PC-3 (cell line): ENCODE data around the gene SDK1. TPM values are rescaled to one million over a fixed set of nuclear protein-coding genes. Genes with fewer than 3 reads are reported as not detected.

Experiments used
- ATAC-seq: fragments of 200-7000 bp; cut with Tn5 transposase; 2 replicates; pipeline ENCODE4 v1.9.1; 2020; ENCODE audit warnings: mild to moderate bottlenecking, moderate library complexity
- BruUV-seq: library from RNA; stranded (reverse); fragments of 400-500 nt; replicated peaks from 2 replicates; lab custom pipeline; 2021; lab: Mats Ljungman, UMichigan
- CTCF ChIA-PET: fragments of 300-600 bp; sonication (Branson Sonifier 250); formaldehyde crosslinking; loops from one replicate; lab custom pipeline; 2022; ENCODE audit warnings: antibody characterized with exemption; lab: Charles Lee
- POLR2A ChIA-PET: fragments of 300-600 bp; sonication (Branson Sonifier 250); formaldehyde crosslinking; loops from one replicate; lab custom pipeline; 2022; ENCODE audit warnings: antibody characterized with exemption; ENCODE audit not compliant: unreplicated experiment; lab: Charles Lee
- DNase-seq: peaks from one replicate; pipeline ENCODE4 v3.0.0-alpha.2; 2015
- H2AFZ ChIP-seq: fragments of 300-600 bp; sonication (generic); 2 replicates; pipeline ENCODE4 v1.6.0; 2016; ENCODE audit warnings: antibody characterized with exemption, low read length
- H3F3A ChIP-seq: fragments of 300-600 bp; sonication (generic); one replicate; pipeline ENCODE4 v1.6.0; 2017; ENCODE audit warnings: antibody characterized with exemption, low read length, control low read depth, mild to moderate bottlenecking; ENCODE audit not compliant: unreplicated experiment
- H3K27ac ChIP-seq: fragments of 300-600 bp; sonication (generic); 2 replicates; pipeline ENCODE4 v1.5.1; 2016; ENCODE audit warnings: mild to moderate bottlenecking, low read length
- H3K27me3 ChIP-seq: fragments of 300-600 bp; sonication (generic); 2 replicates; pipeline ENCODE4 v1.6.1; 2016; ENCODE audit warnings: low read length, mixed read lengths
- H3K36me3 ChIP-seq: fragments of 300-600 bp; sonication (generic); 2 replicates; pipeline ENCODE4 v1.6.1; 2016; ENCODE audit warnings: low read depth, mixed run types, low read length, mixed read lengths
- H3K4me1 ChIP-seq: fragments of 300-600 bp; sonication (generic); 2 replicates; pipeline ENCODE4 v1.5.1; 2016; ENCODE audit warnings: low read length; ENCODE audit not compliant: insufficient read depth
- H3K4me2 ChIP-seq: fragments of 300-600 bp; sonication (generic); 2 replicates; pipeline ENCODE4 v1.6.0; 2016; ENCODE audit warnings: low read length
- H3K4me3 ChIP-seq: fragments of 300-600 bp; sonication (generic); 2 replicates; pipeline ENCODE4 v1.5.1; 2016; ENCODE audit warnings: mild to moderate bottlenecking, low read length, mixed read lengths
- H3K79me2 ChIP-seq: fragments of 300-600 bp; sonication (generic); 2 replicates; pipeline ENCODE4 v1.6.1; 2017; ENCODE audit warnings: low read length, mixed read lengths
- H3K9ac ChIP-seq: fragments of 300-600 bp; sonication (generic); 2 replicates; pipeline ENCODE4 v1.6.0; 2016; ENCODE audit warnings: mild to moderate bottlenecking, low read length
- H3K9me2 ChIP-seq: fragments of 300-600 bp; sonication (generic); replicated peaks from 2 replicates; pipeline ENCODE4 v1.6.1; 2016; ENCODE audit warnings: mixed run types, low read length, mixed read lengths
- H3K9me3 ChIP-seq: fragments of 300-600 bp; sonication (generic); 2 replicates; pipeline ENCODE4 v1.6.1; 2016; ENCODE audit warnings: low read length, mixed read lengths
- H4K20me1 ChIP-seq: fragments of 300-600 bp; sonication (generic); 2 replicates; pipeline ENCODE4 v1.6.1; 2016; ENCODE audit warnings: low read length, mixed read lengths
- CTCF ChIP-seq: fragments of 300-600 bp; sonication (generic); conservative IDR thresholded peaks from 2 replicates; pipeline ENCODE4 v1.5.1; 2017; ENCODE audit warnings: antibody characterized with exemption, low read depth, mild to moderate bottlenecking, low read length
- EZH2 ChIP-seq: fragments of 300-600 bp; sonication (generic); IDR thresholded peaks from one replicate; pipeline ENCODE4 v1.6.1; 2017; ENCODE audit warnings: antibody characterized with exemption, mild to moderate bottlenecking, low read length; ENCODE audit not compliant: unreplicated experiment
- EZH2phosphoT487 ChIP-seq: fragments of 300-600 bp; sonication (generic); IDR thresholded peaks from 2 replicates; pipeline ENCODE4 v1.6.1; 2018; ENCODE audit warnings: mild to moderate bottlenecking, antibody characterized with exemption, low read length, borderline replicate concordance
- intact Hi-C: fragments of 100-400 bp; cut with micrococcal nuclease; formaldehyde crosslinking; loops from 2 replicates; pipeline ENCODE4 v1.9.0; 2023
- total RNA-seq: library from RNA; depleted of rRNA; stranded (reverse); fragments of >200 nt; gene quantifications from 2 replicates; pipeline ENCODE4 v1.2.3, GENCODE V29; 2014

SDK1 gene
- total RNA-seq, 1 experiment from 2014 or later, result 2.8 TPM

GRCh38 chr7:4103352-4104091 is 802.5 kb downstream of the SDK1 start:
- POLR2A ChIA-PET, result no interaction called here
- peak; percentile 67 for DNase-seq

GRCh38 chr7:4107839-4108238 is 806.8 kb downstream of the SDK1 start:
- Histone ChIP-seq H3K4me1 (peaks cover 5% of the 10 kb centered on the region), H3K4me3 (no peak overlapping the region), H3K9ac (no peak overlapping the region), H3K27ac (no peak overlapping the region), H3K79me2 (no peaks in the 10 kb centered on the region), H3K27me3 (no peaks in the 10 kb centered on the region), H3K9me3 (no peaks in the 10 kb centered on the region), H3K36me3 (no peaks in the 10 kb centered on the region), H3K9me2 (no peaks in the 10 kb centered on the region), H3F3A (no peaks in the 10 kb centered on the region), H4K20me1 (no peaks in the 10 kb centered on the region), H3K4me2 (no peak overlapping the region), H2AFZ (no peak overlapping the region)
- ChIA-PET POLR2A (interaction anchor here (0.6 kb wide), 1 partner anchor 219 kb away, joined by 3 read pairs; no protein-coding TSS in a partner anchor), CTCF (no interaction called here)
- BruUV-seq, result no TSS peak
- DNase-seq (no peak), ATAC-seq (no peak)
- TF ChIP-seq CTCF, result no peak
- no peak for TF ChIP-seq EZH2phosphoT487
- no peak for TF ChIP-seq EZH2
- intact Hi-C loops, result loop anchor here (10.0 kb wide), 1 partner anchor 367 kb away; no protein-coding TSS in a partner anchor

More at GRCh38 chr7:4103352-4104091, 802.5 kb downstream of the SDK1 start:
- ATAC-seq, result peak; percentile 93
- H3K4me2 ChIP-seq, result peak overlapping the region; percentile 17
- H3K79me2 ChIP-seq, result no peaks in the 10 kb centered on the region
- H3K4me1 ChIP-seq, result peaks cover 5% of the 10 kb centered on the region
- BruUV-seq, result no TSS peak
- H3F3A ChIP-seq, result no peaks in the 10 kb centered on the region
- H3K27ac ChIP-seq, result peak overlapping the region; percentile 36; the same call in 1 of the 2 replicates
- no peaks in the 10 kb centered on the region for H3K36me3 ChIP-seq
- no peak overlapping the region for H3K9ac ChIP-seq
- TF ChIP-seq CTCF (peak; percentile 69), EZH2phosphoT487 (no peak)
- H3K27me3 ChIP-seq, result no peaks in the 10 kb centered on the region
- CTCF ChIA-PET, result interaction anchor here (0.6 to 0.9 kb wide), 2 partner anchors 56 to 107 kb away, joined by 3 to 4 read pairs; no protein-coding TSS in a partner anchor
- no peaks in the 10 kb centered on the region for H3K9me2 ChIP-seq
- no peaks in the 10 kb centered on the region for H3K9me3 ChIP-seq
- intact Hi-C loops, result loop anchor here (1.0 to 10.0 kb wide), 2 partner anchors 56 to 371 kb away; no protein-coding TSS in a partner anchor
- no peaks in the 10 kb centered on the region for H4K20me1 ChIP-seq
- H3K4me3 ChIP-seq, result peak overlapping the region; percentile 33; the same call in 1 of the 2 replicates
- peak overlapping the region; percentile 41; the same call in 1 of the 2 replicates for H2AFZ ChIP-seq

GRCh38 chr7:4108951-4109350 is 807.9 kb downstream of the SDK1 start:
- no peak overlapping the region for H3K4me2 ChIP-seq
- H3K9me2 ChIP-seq, result no peaks in the 10 kb centered on the region
- no peaks in the 10 kb centered on the region for H3K9me3 ChIP-seq
- ATAC-seq (no peak), DNase-seq (no peak)
- no peak for TF ChIP-seq EZH2phosphoT487
- no peak for TF ChIP-seq CTCF
- no peak for TF ChIP-seq EZH2
- H3F3A ChIP-seq, result no peaks in the 10 kb centered on the region
- H3K4me3 ChIP-seq, result no peak overlapping the region
- no peak overlapping the region for H3K27ac ChIP-seq
- H4K20me1 ChIP-seq, result no peaks in the 10 kb centered on the region
- peaks cover 2% of the 10 kb centered on the region for H3K4me1 ChIP-seq
- intact Hi-C loops, result loop anchor here (10.0 kb wide), 1 partner anchor 366 kb away; no protein-coding TSS in a partner anchor
- H2AFZ ChIP-seq, result no peak overlapping the region
- H3K27me3 ChIP-seq, result no peaks in the 10 kb centered on the region
- H3K36me3 ChIP-seq, result no peaks in the 10 kb centered on the region
- no TSS peak for BruUV-seq
- no peak overlapping the region for H3K9ac ChIP-seq
- ChIA-PET CTCF (no interaction called here), POLR2A (no interaction called here)
- H3K79me2 ChIP-seq, result no peaks in the 10 kb centered on the region
